ENCODE measurements around the gene SPG11.

SPG11 gene

GRCh38 chr15:44593042-44593736 lies 70.3 kb downstream of the SPG11 start:
- TF ChIP-seq, protein P1, sequence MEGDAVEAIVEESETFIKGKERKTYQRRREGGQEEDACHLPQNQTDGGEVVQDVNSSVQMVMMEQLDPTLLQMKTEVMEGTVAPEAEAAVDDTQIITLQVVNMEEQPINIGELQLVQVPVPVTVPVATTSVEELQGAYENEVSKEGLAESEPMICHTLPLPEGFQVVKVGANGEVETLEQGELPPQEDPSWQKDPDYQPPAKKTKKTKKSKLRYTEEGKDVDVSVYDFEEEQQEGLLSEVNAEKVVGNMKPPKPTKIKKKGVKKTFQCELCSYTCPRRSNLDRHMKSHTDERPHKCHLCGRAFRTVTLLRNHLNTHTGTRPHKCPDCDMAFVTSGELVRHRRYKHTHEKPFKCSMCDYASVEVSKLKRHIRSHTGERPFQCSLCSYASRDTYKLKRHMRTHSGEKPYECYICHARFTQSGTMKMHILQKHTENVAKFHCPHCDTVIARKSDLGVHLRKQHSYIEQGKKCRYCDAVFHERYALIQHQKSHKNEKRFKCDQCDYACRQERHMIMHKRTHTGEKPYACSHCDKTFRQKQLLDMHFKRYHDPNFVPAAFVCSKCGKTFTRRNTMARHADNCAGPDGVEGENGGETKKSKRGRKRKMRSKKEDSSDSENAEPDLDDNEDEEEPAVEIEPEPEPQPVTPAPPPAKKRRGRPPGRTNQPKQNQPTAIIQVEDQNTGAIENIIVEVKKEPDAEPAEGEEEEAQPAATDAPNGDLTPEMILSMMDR (IDR thresholded peaks at IDR 0.05; ENCODE audit: insufficient read depth, missing control alignments), result peak; percentile 23
- FAIRE-seq (no peak), DNase-seq (ENCODE audit: insufficient read length, low spot score) (no peak)

- DNase-seq (ENCODE audit: insufficient read length, low spot score) (no peak), FAIRE-seq (no peak)
- TF ChIP-seq, protein P1 (IDR thresholded peaks at IDR 0.05; ENCODE audit: insufficient read depth, missing control alignments), result no peak
Measured at GRCh38 chr15:44591326-44591725, 72.1 kb downstream of the SPG11 start.

DNA sequence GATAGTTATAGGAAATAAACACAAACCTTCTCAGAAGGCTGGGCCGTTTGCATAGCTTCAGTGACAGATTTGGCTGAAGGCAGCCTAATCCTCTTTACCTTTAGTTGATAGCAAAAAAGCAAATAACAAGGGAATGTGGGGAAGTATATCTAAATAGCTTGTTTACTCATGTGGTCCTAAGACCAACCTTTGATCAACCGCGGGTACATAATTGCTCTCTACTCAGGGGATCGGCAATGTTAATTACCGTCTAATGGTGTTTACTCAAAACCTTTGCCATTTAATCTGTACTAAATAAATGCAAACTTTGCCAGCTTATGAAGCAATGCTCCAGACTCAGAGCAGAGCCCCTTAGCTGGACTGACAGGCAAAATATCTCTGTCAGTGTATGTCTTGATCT lies 74.9 kb downstream of the SPG11 start:
- no peak for DNase-seq (ENCODE audit: insufficient read length, low spot score)
- TF ChIP-seq, protein P1 (IDR thresholded peaks at IDR 0.05; ENCODE audit: insufficient read depth, missing control alignments), result no peak
- FAIRE-seq, result no peak

DNA sequence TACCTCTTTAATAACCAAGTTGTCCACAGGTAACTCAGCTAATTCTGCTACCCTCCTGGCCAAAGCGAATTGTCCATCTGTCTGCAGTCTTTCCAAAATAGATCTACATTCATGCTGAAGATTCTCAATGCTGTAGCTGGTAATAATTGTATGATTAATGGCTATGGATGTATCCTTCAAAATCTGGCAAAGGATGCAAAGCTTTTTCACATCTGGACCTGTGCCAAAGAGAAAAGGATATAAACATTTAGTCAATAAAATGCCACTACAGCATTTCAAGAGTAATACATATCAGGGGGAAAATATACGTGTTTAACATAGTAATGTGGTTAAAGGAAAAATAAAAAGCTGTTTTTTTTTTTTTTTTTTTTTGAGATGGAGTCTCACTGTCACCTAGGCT lies 77.8 kb downstream of the SPG11 start:
- FAIRE-seq, result no peak
- DNase-seq (ENCODE audit: insufficient read length, low spot score), result no peak
- TF ChIP-seq, protein P1 (IDR thresholded peaks at IDR 0.05; ENCODE audit: insufficient read depth, missing control alignments), result no peak

- FAIRE-seq (no peak), DNase-seq (ENCODE audit: insufficient read length, low spot score) (no peak)
- TF ChIP-seq, protein P1 (IDR thresholded peaks at IDR 0.05; ENCODE audit: insufficient read depth, missing control alignments), result peak; percentile 67
Measured at GRCh38 chr15:44584162-44584749, 79.2 kb downstream of the SPG11 start.

DNA sequence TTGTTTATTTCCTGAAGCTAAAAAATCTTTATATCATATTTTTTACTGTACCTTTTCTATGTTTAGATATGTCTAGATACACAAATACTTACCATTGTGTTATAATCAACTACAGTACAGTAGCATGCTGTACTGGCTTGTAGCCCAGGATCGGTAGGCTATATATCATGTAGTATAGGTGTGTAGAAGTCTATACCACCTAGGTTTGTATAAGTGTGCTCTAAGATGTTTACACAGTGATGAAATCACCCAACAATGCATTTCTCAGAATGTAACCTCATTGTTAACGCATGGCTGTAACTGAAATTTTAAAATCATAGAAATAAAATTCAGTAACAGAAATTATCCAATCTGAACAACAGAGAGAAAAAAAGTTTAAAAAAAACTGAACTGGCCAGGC lies 83.4 kb downstream of the SPG11 start:
- TF ChIP-seq, protein P1 (IDR thresholded peaks at IDR 0.05; ENCODE audit: insufficient read depth, missing control alignments), result no peak
- DNase-seq (ENCODE audit: insufficient read length, low spot score) (no peak), FAIRE-seq (no peak)

- no peak for DNase-seq (ENCODE audit: insufficient read length, low spot score)
- no peak for FAIRE-seq
- TF ChIP-seq, protein P1 (IDR thresholded peaks at IDR 0.05; ENCODE audit: insufficient read depth, missing control alignments), result no peak
Measured at GRCh38 chr15:44574734-44575133, 88.7 kb downstream of the SPG11 start.
